Neuronal stem cell (in vitro differentiated cells): ENCODE data around the gene DYRK3.

ENCODE experiments used
- DNase-seq: peaks from one replicate; pipeline ENCODE4 v3.0.0-alpha.2; 2013; ENCODE audit warnings: low spot score
- H2AFZ ChIP-seq: one replicate; pipeline ENCODE4 v1.6.1; 2013; ENCODE audit warnings: mild to moderate bottlenecking, low read length, inconsistent platforms
- H2AK5ac ChIP-seq: 2 replicates; pipeline ENCODE4 v1.6.1; 2013; ENCODE audit warnings: low read depth, mild to moderate bottlenecking, inconsistent platforms, low read length, moderate library complexity, mixed read lengths
- H2BK120ac ChIP-seq: 2 replicates; pipeline ENCODE4 v1.6.1; 2013; ENCODE audit warnings: low read depth, mild to moderate bottlenecking, inconsistent platforms, low read length, moderate library complexity, mixed read lengths
- H2BK12ac ChIP-seq: one replicate; pipeline ENCODE4 v1.6.1; 2013; ENCODE audit warnings: low read length, inconsistent platforms
- H2BK15ac ChIP-seq: 2 replicates; pipeline ENCODE4 v1.6.1; 2013; ENCODE audit warnings: mild to moderate bottlenecking, low read length, inconsistent platforms, mixed read lengths
- H2BK5ac ChIP-seq: one replicate; pipeline ENCODE4 v1.6.1; 2013; ENCODE audit warnings: inconsistent platforms, mild to moderate bottlenecking, low read length, moderate library complexity
- H3K14ac ChIP-seq: one replicate; pipeline ENCODE4 v1.6.1; 2013; ENCODE audit warnings: low read length, inconsistent platforms
- H3K18ac ChIP-seq: 2 replicates; pipeline ENCODE4 v1.6.1; 2013; ENCODE audit warnings: low read length, inconsistent platforms
- H3K23ac ChIP-seq: 2 replicates; pipeline ENCODE4 v1.6.1; 2013; ENCODE audit warnings: low read depth, mild to moderate bottlenecking, mixed read lengths, low read length, inconsistent platforms; ENCODE audit not compliant: poor library complexity
- H3K27ac ChIP-seq: replicated peaks from 3 replicates; pipeline ENCODE4 v1.5.1; 2013; ENCODE audit warnings: low read length, inconsistent platforms
- H3K27me3 ChIP-seq, 3 experiments: 2 replicates each; pipeline ENCODE4 v1.6.1; 2013; ENCODE audit warnings: low read length in 3 of 3, mild to moderate bottlenecking in 2 of 3, inconsistent platforms in 1 of 3, low read depth in 1 of 3, mixed read lengths in 1 of 3, moderate library complexity in 1 of 3; ENCODE audit not compliant: control insufficient read depth in 3 of 3, insufficient read depth in 3 of 3
- H3K36me3 ChIP-seq, 2 donors: replicated peaks in 1 of 2; 2 replicates each; pipeline ENCODE4 v1.6.1; 2013; ENCODE audit warnings: low read length in 2 of 2; ENCODE audit not compliant: control insufficient read depth in 2 of 2, insufficient read depth in 2 of 2
- H3K4ac ChIP-seq: 2 replicates; pipeline ENCODE4 v1.6.1; 2013; ENCODE audit warnings: inconsistent platforms, mild to moderate bottlenecking, low read length, moderate library complexity
- H3K4me1 ChIP-seq, 2 donors: 1 replicate in 1 of 2; 2 replicates in 1 of 2; pipeline ENCODE4 v1.6.1; 2013; ENCODE audit warnings: low read length in 2 of 2, low read depth in 1 of 2; ENCODE audit not compliant: control insufficient read depth in 2 of 2, insufficient read depth in 1 of 2
- H3K4me2 ChIP-seq: one replicate; pipeline ENCODE4 v1.6.1; 2013; ENCODE audit warnings: mild to moderate bottlenecking, low read length, inconsistent platforms; ENCODE audit not compliant: insufficient read depth, poor library complexity, severe bottlenecking
- H3K4me3 ChIP-seq, 2 donors: 2 replicates each; pipeline ENCODE4 v1.5.1; 2013; ENCODE audit warnings: low read length in 2 of 2, mild to moderate bottlenecking in 2 of 2, inconsistent platforms in 1 of 2, moderate library complexity in 1 of 2
- H3K79me1 ChIP-seq: one replicate; pipeline ENCODE4 v1.6.1; 2013; ENCODE audit warnings: low read depth, mild to moderate bottlenecking, inconsistent platforms, low read length, moderate library complexity
- H3K9ac ChIP-seq: one replicate; pipeline ENCODE4 v1.6.1; 2013; ENCODE audit warnings: mild to moderate bottlenecking, low read depth, low read length, inconsistent platforms; ENCODE audit not compliant: poor library complexity
- H3K9me3 ChIP-seq, 2 donors: replicated peaks in 1 of 2; 2 replicates each; pipeline versions ENCODE3 to v1.6.1; 2013; ENCODE audit warnings: low read length in 2 of 2, mild to moderate bottlenecking in 2 of 2, inconsistent platforms in 1 of 2, low read depth in 1 of 2, mixed read lengths in 1 of 2, moderate library complexity in 1 of 2; ENCODE audit not compliant: control insufficient read depth in 2 of 2, insufficient read depth in 1 of 2
- H4K8ac ChIP-seq: one replicate; pipeline ENCODE4 v1.6.1; 2013; ENCODE audit warnings: low read depth, mild to moderate bottlenecking, inconsistent platforms, low read length, moderate library complexity
- H4K91ac ChIP-seq: one replicate; pipeline ENCODE4 v1.6.1; 2013; ENCODE audit warnings: low read length, low read depth, mild to moderate bottlenecking, inconsistent platforms; ENCODE audit not compliant: poor library complexity
- WGBS, 2 donors: extraction: QIAGEN DNeasy Blood & Tissue Kit; methylation state at CpG; one replicate each; pipeline ENCODE4 v1.1.7; 2013; ENCODE audit warnings: missing lambda C conversion rate in 2 of 2, mixed read lengths in 1 of 2; ENCODE audit not compliant: insufficient read length in 2 of 2, insufficient replicate concordance in 1 of 2; ENCODE audit errors: extremely low coverage in 2 of 2; 5-methylcytosine and 5-hydroxymethylcytosine counted together

Gene DYRK3

GRCh38 chr1:206646504-206646903 is 11.2 kb downstream of the DYRK3 start:
- Histone ChIP-seq H3K9ac (no peak overlapping the region), H3K27me3 (no peaks in the 10 kb centered on the region), H3K4me2 (no peak overlapping the region), H3K9me3 (no peaks in the 10 kb centered on the region), H2BK15ac (no peak overlapping the region), H3K4me1 (no peaks in the 10 kb centered on the region), H4K8ac (no peak overlapping the region), H3K14ac (no peak overlapping the region), H2BK5ac (no peak overlapping the region), H3K36me3 (peaks cover 16 to 23% of the 10 kb centered on the region in 2 donors), H4K91ac (no peak overlapping the region), H2BK120ac (no peak overlapping the region), H3K4ac (no peak overlapping the region), H3K27ac (no peak overlapping the region), H3K79me1 (peaks cover 1% of the 10 kb centered on the region), H2BK12ac (no peak overlapping the region), H2AK5ac (no peak overlapping the region), H3K18ac (no peak overlapping the region), H2AFZ (no peak overlapping the region), H3K4me3 (no peak overlapping the region), H3K23ac (no peak overlapping the region)
- no CpG with 5 or more reads among the region's 1 CpG for WGBS, 2 donors
- DNase-seq: no peak

- Histone ChIP-seq H3K4ac (no peak overlapping the region), H3K14ac (no peak overlapping the region), H3K4me1 (no peaks in the 10 kb centered on the region), H2AFZ (no peak overlapping the region), H3K9me3 (no peaks in the 10 kb centered on the region), H3K36me3 (peaks cover 18 to 23% of the 10 kb centered on the region in 2 donors), H3K27me3 (no peaks in the 10 kb centered on the region), H2BK12ac (no peak overlapping the region), H2AK5ac (no peak overlapping the region), H3K23ac (no peak overlapping the region), H4K8ac (no peak overlapping the region), H3K18ac (no peak overlapping the region), H2BK120ac (no peak overlapping the region), H3K79me1 (peaks cover 1% of the 10 kb centered on the region), H3K4me3 (no peak overlapping the region), H2BK15ac (no peak overlapping the region), H2BK5ac (no peak overlapping the region), H4K91ac (no peak overlapping the region), H3K9ac (no peak overlapping the region), H3K27ac (no peak overlapping the region), H3K4me2 (no peak overlapping the region)
- no peak for DNase-seq
Measured at GRCh38 chr1:206647224-206647623, 11.9 kb downstream of the DYRK3 start.

- Histone ChIP-seq H3K4me3 (no peak overlapping the region), H4K8ac (no peak overlapping the region), H3K4ac (no peak overlapping the region), H3K4me1 (peaks cover 0 to under 1% of the 10 kb centered on the region in 2 donors), H3K79me1 (no peaks in the 10 kb centered on the region), H2AK5ac (no peak overlapping the region), H3K36me3 (peaks cover 18 to 19% of the 10 kb centered on the region in 2 donors), H3K14ac (no peak overlapping the region), H2BK12ac (no peak overlapping the region), H3K27ac (no peak overlapping the region), H2BK5ac (no peak overlapping the region), H2BK15ac (no peak overlapping the region), H2BK120ac (no peak overlapping the region), H3K9me3 (no peaks in the 10 kb centered on the region), H4K91ac (no peak overlapping the region), H3K18ac (no peak overlapping the region), H3K9ac (no peak overlapping the region), H2AFZ (no peak overlapping the region), H3K23ac (no peak overlapping the region), H3K4me2 (no peak overlapping the region), H3K27me3 (no peaks in the 10 kb centered on the region)
- no peak for DNase-seq
- no CpG with 5 or more reads among the region's 5 CpGs for WGBS, 2 donors
Measured at GRCh38 chr1:206649261-206649921, 14.1 kb downstream of the DYRK3 start.

GRCh38 chr1:206651014-206651413 is 15.7 kb downstream of the DYRK3 start:
- H3K27me3 ChIP-seq: no peaks in the 10 kb centered on the region
- peaks cover 18 to 19% of the 10 kb centered on the region in 2 donors for H3K36me3 ChIP-seq
- no peaks in the 10 kb centered on the region for H3K79me1 ChIP-seq
- H2AK5ac ChIP-seq: no peak overlapping the region
- H2BK12ac ChIP-seq: no peak overlapping the region
- no peak overlapping the region for H3K4me3 ChIP-seq
- no peak overlapping the region for H2BK15ac ChIP-seq
- no peak overlapping the region for H3K27ac ChIP-seq
- H3K9ac ChIP-seq: no peak overlapping the region
- no peaks in the 10 kb centered on the region for H3K9me3 ChIP-seq
- H3K23ac ChIP-seq: no peak overlapping the region
- WGBS, 2 donors: no CpG with 5 or more reads among the region's 3 CpGs
- DNase-seq: no peak
- no peak overlapping the region for H2BK5ac ChIP-seq
- H3K14ac ChIP-seq: no peak overlapping the region
- H4K91ac ChIP-seq: no peak overlapping the region
- no peak overlapping the region for H3K18ac ChIP-seq
- no peak overlapping the region for H3K4ac ChIP-seq
- H3K4me2 ChIP-seq: no peak overlapping the region
- no peak overlapping the region for H2AFZ ChIP-seq
- no peak overlapping the region for H2BK120ac ChIP-seq
- H4K8ac ChIP-seq: no peak overlapping the region
- peaks cover 3 to 12% of the 10 kb centered on the region in 2 donors for H3K4me1 ChIP-seq
